HepG2 (cell line): ENCODE results near the gene USP32.

Source experiments
- CHD4 ChIP-seq: fragments of 200-600 bp; sonication (generic); IDR thresholded peaks from 2 replicates; pipeline ENCODE4 v1.7.0; 2017; ENCODE audit warnings: mild to moderate bottlenecking, low read length, borderline replicate concordance
- FOXK1 ChIP-seq: sonication (generic); formaldehyde crosslinking; IDR thresholded peaks from 2 replicates; pipeline ENCODE4 v1.4.0; 2020; ENCODE audit warnings: low read depth, missing genetic modification reagents, borderline replicate concordance
- FOXP4 ChIP-seq: sonication (generic); formaldehyde crosslinking; IDR thresholded peaks from 2 replicates; pipeline ENCODE4 v1.4.0; 2020; ENCODE audit warnings: missing genetic modification reagents
- HOXA9 ChIP-seq: sonication (generic); formaldehyde crosslinking; IDR thresholded peaks from 2 replicates; pipeline ENCODE4 v1.8.1; 2022; ENCODE audit warnings: missing genetic modification reagents, mild to moderate bottlenecking, moderate library complexity, borderline replicate concordance
- ZKSCAN1 ChIP-seq: fragments of 150-350 bp; IDR thresholded peaks from 2 replicates; pipeline ENCODE4 v1.6.1; 2014; ENCODE audit warnings: low read length
- ZNF274 ChIP-seq: sonication (generic); formaldehyde crosslinking; IDR thresholded peaks from 2 replicates; pipeline ENCODE4 v1.5.1; 2020; ENCODE audit warnings: mild to moderate bottlenecking, missing genetic modification reagents
- TF ChIP-seq, protein P1 (sequence below): sonication (generic); formaldehyde crosslinking; conservative IDR thresholded peaks from 2 replicates; pipeline ENCODE4 v1.8.1; 2023; ENCODE audit warnings: missing genetic modification reagents

DNA sequence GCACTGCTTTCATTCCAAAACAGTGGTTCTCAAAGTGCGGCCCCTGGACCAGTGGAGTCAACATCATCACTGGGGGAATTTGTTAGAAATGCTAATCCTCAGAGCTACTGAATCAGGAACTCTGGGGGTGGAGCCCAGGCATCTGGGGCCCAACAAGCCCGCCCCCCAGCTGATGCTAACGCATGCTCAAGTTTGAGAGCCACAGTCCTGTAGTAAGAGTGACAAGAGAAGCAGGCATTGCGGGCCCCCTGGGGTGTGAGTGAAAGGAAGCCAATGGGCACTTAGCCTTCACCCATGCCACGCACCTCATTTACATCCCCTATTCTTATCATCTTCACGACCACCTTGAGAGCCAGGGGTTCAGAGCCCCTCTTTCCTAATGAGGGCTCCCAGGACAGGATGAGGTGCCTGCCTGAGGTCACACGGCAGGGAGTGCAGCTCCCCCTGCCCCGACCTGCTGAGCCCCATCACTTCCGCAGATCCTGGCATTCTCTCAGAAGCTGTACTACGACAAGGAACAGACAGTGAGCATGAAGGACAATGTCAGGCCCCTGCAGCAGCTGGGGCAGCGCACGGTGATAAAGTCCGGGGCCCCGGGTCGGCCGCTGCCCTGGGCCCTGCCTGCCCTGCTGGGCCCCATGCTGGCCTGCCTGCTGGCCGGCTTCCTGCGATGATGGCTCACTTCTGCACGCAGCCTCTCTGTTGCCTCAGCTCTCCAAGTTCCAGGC, 233.0 kb downstream of the USP32 start:
- TF ChIP-seq ZKSCAN1 = no peak
- TF ChIP-seq, protein P1, sequence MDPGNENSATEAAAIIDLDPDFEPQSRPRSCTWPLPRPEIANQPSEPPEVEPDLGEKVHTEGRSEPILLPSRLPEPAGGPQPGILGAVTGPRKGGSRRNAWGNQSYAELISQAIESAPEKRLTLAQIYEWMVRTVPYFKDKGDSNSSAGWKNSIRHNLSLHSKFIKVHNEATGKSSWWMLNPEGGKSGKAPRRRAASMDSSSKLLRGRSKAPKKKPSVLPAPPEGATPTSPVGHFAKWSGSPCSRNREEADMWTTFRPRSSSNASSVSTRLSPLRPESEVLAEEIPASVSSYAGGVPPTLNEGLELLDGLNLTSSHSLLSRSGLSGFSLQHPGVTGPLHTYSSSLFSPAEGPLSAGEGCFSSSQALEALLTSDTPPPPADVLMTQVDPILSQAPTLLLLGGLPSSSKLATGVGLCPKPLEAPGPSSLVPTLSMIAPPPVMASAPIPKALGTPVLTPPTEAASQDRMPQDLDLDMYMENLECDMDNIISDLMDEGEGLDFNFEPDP = no peak
- no peak for TF ChIP-seq FOXP4 (CRISPR knock-in tag)
- no peak for TF ChIP-seq ZNF274 (CRISPR knock-in tag)
- no peak for TF ChIP-seq FOXK1 (CRISPR knock-in tag)
- TF ChIP-seq HOXA9 (CRISPR knock-in tag) = no peak
- no peak for TF ChIP-seq CHD4
